ENCODE data around the gene APP.

DNA sequence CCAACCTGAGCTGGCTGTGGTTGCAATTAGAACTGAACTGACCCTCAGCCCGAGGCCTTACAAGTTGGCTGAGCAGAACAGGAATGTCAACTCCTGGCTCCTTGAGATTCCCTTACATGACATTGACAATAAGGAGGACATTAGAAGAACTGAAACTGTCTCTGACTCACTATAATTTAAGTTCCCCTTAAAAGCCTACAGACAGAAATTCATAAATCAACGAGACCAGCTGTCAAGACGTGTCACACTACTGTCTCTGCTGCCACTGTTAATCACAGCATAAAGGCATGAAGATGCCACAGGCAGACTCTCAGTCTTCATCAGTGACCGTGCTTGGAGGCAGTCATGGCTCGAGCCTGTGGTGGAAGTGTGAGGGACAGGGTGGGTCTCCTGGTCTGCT, 267.0 kb downstream of the APP start:
- TF ChIP-seq POLR2A (IDR thresholded peaks at IDR 0.05): no peak
- TF ChIP-seq, protein P1, sequence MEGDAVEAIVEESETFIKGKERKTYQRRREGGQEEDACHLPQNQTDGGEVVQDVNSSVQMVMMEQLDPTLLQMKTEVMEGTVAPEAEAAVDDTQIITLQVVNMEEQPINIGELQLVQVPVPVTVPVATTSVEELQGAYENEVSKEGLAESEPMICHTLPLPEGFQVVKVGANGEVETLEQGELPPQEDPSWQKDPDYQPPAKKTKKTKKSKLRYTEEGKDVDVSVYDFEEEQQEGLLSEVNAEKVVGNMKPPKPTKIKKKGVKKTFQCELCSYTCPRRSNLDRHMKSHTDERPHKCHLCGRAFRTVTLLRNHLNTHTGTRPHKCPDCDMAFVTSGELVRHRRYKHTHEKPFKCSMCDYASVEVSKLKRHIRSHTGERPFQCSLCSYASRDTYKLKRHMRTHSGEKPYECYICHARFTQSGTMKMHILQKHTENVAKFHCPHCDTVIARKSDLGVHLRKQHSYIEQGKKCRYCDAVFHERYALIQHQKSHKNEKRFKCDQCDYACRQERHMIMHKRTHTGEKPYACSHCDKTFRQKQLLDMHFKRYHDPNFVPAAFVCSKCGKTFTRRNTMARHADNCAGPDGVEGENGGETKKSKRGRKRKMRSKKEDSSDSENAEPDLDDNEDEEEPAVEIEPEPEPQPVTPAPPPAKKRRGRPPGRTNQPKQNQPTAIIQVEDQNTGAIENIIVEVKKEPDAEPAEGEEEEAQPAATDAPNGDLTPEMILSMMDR (IDR thresholded peaks at IDR 0.05): no peak
